Retinal pigment epithelial cell (primary cell): ENCODE results near the gene ANO10.

Experiments
- DNase-seq: peaks from one replicate; pipeline ENCODE4 v3.0.0-alpha.2; 2010; ENCODE audit warnings: low read depth
- H3K4me3 ChIP-seq: 2 replicates; pipeline ENCODE4 v1.5.1; 2011; ENCODE audit warnings: mild to moderate bottlenecking, low read length, control low read depth, moderate library complexity
- TF ChIP-seq, protein P1 (sequence below): conservative IDR thresholded peaks from 2 replicates; pipeline ENCODE4 v1.5.1; 2011; ENCODE audit warnings: low read depth, low read length, control low read depth, inconsistent platforms

Gene ANO10

GRCh38 chr3:43423639-43424038 lies 198.2 kb downstream of the ANO10 start:
- no peak overlapping the region for H3K4me3 ChIP-seq
- no peak for DNase-seq
- TF ChIP-seq, protein P1, sequence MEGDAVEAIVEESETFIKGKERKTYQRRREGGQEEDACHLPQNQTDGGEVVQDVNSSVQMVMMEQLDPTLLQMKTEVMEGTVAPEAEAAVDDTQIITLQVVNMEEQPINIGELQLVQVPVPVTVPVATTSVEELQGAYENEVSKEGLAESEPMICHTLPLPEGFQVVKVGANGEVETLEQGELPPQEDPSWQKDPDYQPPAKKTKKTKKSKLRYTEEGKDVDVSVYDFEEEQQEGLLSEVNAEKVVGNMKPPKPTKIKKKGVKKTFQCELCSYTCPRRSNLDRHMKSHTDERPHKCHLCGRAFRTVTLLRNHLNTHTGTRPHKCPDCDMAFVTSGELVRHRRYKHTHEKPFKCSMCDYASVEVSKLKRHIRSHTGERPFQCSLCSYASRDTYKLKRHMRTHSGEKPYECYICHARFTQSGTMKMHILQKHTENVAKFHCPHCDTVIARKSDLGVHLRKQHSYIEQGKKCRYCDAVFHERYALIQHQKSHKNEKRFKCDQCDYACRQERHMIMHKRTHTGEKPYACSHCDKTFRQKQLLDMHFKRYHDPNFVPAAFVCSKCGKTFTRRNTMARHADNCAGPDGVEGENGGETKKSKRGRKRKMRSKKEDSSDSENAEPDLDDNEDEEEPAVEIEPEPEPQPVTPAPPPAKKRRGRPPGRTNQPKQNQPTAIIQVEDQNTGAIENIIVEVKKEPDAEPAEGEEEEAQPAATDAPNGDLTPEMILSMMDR = no peak

GRCh38 chr3:43423142-43423541 lies 198.7 kb downstream of the ANO10 start:
- peak; percentile 10 for DNase-seq
- TF ChIP-seq, protein P1 = no peak
- H3K4me3 ChIP-seq = no peak overlapping the region

DNA sequence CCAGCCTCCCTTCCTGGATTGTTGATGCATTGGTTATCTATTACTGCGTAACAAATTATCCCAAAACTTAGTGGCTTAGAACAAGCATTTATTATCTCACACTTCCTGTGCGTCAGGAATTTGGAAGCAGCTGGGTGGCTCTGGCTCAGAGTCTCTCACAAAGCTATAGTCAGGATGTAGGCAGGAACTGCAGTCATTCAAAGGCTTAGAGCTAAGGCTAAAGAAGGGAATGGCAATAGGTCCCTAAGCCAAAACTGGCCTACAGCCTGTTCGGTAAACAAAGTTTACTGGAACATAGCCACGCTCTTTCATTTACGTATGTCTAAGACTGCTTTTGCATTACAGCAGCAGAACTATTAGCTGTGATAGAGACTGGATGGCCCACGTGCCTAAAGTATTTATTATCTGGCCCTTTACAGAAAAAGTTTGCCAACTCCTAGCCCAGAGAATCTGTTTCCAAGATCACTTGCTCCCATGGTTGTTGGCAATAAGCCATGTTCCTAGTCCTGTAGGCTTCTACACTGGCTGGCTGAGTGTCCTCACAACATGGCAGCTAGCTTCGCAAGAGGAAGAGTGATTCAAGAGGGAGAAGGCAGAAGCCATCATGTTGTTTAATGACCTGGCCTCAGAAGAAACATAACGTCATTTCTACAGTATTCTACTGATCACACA lies 203.1 kb downstream of the ANO10 start:
- no peak for DNase-seq

GRCh38 chr3:43417133-43417532 lies 204.7 kb downstream of the ANO10 start:
- TF ChIP-seq, protein P1 = no peak
- H3K4me3 ChIP-seq = no peak overlapping the region
- DNase-seq = no peak

More for the DNA sequence above, 203.1 kb downstream of the ANO10 start:
- H3K4me3 ChIP-seq = no peak overlapping the region
- TF ChIP-seq, protein P1 = no peak

GRCh38 chr3:43415088-43415487 lies 206.7 kb downstream of the ANO10 start:
- no peak overlapping the region for H3K4me3 ChIP-seq
- TF ChIP-seq, protein P1 = no peak
- DNase-seq = no peak

- H3K4me3 ChIP-seq = no peak overlapping the region
- no peak for DNase-seq
- TF ChIP-seq, protein P1 = no peak
Measured at GRCh38 chr3:43413676-43414368, 208.0 kb downstream of the ANO10 start.

GRCh38 chr3:43411429-43411828 lies 210.4 kb downstream of the ANO10 start:
- TF ChIP-seq, protein P1 = no peak
- no peak for DNase-seq
- no peak overlapping the region for H3K4me3 ChIP-seq
